LNCAP (cell line): ENCODE measurements around the gene CORO7.

ENCODE experiments used
- CTCF ChIP-seq: fragments of 450-650 bp; IDR thresholded peaks from 2 replicates; pipeline ENCODE4 v1.5.1; 2017; ENCODE audit warnings: mild to moderate bottlenecking

The CORO7 gene

DNA sequence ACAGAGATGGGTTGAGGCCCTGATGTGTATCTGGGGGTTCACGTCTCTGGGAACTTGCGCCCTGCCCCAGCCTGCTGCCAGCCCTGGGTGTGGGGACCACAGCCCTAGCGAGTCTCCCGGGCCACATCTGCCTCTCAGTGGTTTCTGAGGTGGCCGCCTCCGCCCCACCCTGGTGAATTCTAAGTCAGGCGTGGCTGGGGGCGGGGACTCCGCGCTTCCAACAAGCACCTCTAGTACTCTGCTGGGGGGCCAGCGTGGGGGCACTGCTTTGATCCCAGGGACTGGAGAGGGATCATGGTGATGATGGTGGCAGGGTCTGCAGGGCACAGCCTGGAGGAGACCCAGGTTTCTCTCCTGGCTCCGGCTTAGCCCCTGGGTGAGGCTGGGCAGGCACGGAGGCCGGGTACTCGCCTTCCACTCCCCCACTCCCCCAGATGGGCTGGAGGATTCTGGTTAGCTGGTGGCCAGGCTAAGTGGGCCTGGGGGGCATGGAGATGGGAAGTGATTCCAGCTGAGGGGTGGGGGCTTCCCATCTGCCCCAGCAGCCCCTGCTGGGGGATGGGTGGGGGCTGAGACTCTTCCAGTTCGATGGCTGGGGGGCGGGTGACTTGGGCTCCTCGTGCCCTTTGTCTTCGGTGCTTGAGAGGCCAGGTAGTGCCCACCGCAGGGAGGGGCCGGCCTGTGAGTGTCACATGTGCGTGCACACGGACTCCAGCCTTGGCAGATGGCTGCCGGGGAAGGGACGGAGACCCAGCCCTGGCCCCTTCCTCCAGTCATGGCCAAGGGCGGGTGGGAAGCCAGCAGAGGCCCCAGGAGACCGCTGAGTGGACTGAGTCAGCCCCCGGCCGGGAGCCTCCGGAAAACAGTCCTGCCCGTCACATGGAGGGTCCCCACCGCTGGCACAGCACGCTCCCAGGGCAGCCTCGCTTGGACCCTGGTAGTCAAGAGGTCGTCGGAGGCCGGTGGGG lies 96.7 kb downstream of the CORO7 start:
- TF ChIP-seq CTCF: no peak

DNA sequence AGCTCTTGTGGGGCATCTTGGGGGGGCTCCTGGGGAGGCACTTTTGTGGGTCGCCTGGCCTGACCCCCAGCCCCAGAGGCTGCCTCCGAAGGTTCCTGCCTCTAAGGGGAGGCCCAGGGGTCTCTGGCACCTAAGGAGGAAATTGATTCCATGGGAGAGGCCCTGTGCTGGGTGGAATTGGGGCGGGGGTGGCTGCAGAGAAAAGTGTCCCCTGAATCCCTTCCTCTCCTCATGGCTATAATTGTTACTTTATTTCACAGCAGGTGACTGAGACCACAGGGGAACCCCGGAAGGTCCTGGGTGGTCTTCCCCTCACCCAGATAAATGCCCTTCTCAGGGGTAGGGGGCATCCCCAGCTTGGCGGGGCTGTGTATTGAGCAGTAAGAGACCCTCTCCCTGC lies 97.4 kb downstream of the CORO7 start:
- no peak for TF ChIP-seq CTCF

- TF ChIP-seq CTCF: no peak
These were observed 97.9 kb downstream of the CORO7 start for GRCh38 chr16:4318451-4318910.

DNA sequence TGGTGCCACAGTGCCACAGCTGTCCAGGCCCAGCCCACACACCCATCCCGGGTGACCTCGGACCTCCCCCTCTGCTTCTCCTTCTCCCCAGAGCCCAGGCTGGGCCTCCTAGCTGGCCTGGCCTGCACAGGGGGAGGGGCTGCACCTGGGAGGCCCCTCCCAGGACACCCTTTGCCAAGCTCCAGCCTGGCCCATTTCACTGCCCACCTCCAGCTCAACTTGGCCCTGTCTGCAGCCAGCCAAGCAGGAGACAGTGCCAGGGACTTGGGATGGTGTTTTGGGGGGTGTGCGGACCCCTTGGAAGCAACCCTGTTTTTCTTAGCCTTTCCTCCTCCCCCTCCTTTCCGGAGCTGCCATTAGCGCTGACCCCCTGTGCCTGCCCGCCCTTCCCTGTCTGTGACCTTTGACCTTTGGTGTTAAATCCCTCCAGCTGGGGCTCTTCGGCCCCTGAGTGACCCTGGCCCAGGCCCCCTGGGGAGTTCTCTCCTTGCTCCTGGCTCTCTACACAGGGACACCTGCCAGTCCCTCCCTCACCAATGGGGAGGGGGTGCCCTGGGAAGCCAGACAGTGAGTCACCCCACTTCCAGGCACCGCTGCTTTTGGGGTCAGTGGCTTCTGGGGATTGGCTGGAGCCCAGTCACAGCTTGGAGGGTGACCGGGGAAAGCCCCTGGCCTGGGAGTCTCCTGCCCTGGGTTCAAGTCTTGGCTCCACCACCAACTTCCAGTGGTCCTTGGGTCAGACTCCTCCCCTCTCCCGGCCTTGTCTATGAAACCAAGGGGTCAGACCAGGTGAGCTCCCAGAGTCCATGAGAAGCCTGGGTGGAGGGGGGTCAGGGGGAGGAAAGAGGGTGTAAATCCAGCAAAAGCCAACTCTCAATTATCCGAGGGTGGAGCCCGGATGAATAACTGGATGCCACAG lies 98.6 kb downstream of the CORO7 start:
- TF ChIP-seq CTCF: no peak

DNA sequence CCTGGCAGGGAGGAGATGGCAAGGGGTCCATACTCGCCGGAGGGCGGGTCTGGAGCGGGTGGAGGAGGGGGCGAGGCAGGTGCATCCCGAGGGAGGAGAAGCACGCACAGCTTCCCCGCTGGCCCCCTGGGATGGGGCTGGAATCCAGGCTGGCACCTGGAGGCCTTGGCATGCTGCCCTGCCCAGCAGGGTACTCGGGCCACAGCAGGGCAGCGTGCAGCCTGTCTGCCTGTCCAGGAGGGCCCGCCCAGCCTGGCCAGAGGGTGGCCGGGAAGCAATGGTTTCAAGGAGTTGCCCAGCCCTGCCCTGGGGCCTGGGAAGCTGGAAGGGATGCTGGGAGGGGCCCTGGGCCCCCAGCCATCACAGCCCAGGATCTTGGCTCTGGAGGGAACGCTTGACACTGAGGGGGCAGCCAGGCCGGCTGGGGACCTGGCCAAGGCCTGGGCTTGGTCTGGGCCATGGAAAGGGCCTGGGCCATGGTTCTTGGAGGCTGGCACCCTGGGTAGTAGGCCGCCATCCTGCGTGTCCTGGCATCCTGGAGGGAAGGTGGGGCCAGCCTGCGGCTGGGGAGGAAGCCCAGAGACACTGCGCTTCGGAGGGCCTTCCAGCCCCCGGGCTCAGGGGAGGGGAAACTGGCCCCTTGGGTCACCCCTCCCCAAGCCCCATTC lies 99.4 kb downstream of the CORO7 start:
- no peak for TF ChIP-seq CTCF

DNA sequence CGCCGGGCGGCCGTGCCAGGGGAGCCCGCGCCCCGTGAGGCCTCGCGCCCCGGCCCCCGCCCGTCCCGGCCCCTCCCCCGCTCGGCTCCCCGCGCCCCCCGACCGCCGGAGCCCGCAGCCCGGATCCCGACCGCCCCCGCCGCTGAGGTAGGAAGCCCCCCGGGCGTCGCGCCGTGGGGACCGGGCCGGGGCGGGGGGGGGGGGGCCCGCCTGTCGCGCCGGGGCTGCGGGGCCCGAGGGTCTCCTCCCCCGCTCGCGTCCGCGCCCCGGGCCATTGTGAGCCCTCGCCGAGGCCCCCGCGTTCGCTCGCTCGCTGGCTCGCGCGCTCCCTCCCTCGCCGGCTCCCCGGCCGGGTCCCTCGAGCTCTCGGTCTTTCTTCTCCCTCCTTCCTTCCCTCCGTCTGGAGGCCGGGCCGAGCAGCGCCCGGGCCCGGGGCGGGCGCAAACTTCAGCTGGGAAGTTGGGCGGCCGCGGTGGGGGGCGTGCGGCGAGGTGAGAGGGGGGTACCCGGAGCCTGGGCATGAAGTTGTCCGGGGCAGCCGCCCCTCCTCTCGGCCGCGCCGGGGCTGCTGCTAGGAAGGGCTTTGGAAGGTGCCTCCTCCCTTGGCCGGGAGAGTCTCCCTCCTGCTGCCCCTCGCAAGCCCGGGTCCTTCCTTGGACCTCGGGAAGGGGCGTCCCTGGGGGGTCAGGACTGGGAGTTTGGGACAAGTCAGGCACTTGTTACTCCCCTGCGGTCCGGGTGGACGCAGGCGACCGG lies 100.1 kb downstream of the CORO7 start:
- TF ChIP-seq CTCF: no peak
